IPS-18c (cell line): Measurements from ENCODE around the gene FBLN1.
"Not testable (repeated sequence)": the region's sequence is repeated elsewhere in the genome, so short reads cannot be mapped to it uniquely, and the experiment has no call there.

Source experiments
- H3K4me3 ChIP-seq: 2 replicates; pipeline ENCODE4 v1.7.0; 2013; ENCODE audit warnings: low read depth, mild to moderate bottlenecking, low read length, moderate library complexity; ENCODE audit not compliant: insufficient read depth
- H3K9me3 ChIP-seq: one replicate; pipeline ENCODE4 v1.6.1; 2013; ENCODE audit warnings: mild to moderate bottlenecking, low read length, moderate library complexity; ENCODE audit not compliant: control insufficient read depth, insufficient read depth

FBLN1 gene

GRCh38 chr22:45579806-45580725 lies 77.4 kb downstream of the FBLN1 start:
- H3K4me3 ChIP-seq, result no peak overlapping the region
- no peaks in the 10 kb centered on the region for H3K9me3 ChIP-seq

GRCh38 chr22:45580726-45581381 lies 78.2 kb downstream of the FBLN1 start:
- H3K4me3 ChIP-seq, result no peak overlapping the region
- H3K9me3 ChIP-seq, result no peaks in the 10 kb centered on the region

GRCh38 chr22:45581549-45582080 lies 78.9 kb downstream of the FBLN1 start:
- Histone ChIP-seq H3K4me3 (no peak overlapping the region), H3K9me3 (no peaks in the 10 kb centered on the region)

- no peak overlapping the region for H3K4me3 ChIP-seq
- H3K9me3 ChIP-seq, result no peaks in the 10 kb centered on the region
Observed at GRCh38 chr22:45582236-45582954, 79.7 kb downstream of the FBLN1 start.

GRCh38 chr22:45582955-45583320 lies 80.3 kb downstream of the FBLN1 start:
- H3K4me3 ChIP-seq, result no peak overlapping the region

GRCh38 chr22:45583504-45583903 lies 80.8 kb downstream of the FBLN1 start:
- Histone ChIP-seq H3K9me3 (no peaks in the 10 kb centered on the region), H3K4me3 (no peak overlapping the region)

More at GRCh38 chr22:45582955-45583320, 80.3 kb downstream of the FBLN1 start:
- H3K9me3 ChIP-seq, result no peaks in the 10 kb centered on the region

GRCh38 chr22:45584121-45584570 lies 81.5 kb downstream of the FBLN1 start:
- no peaks in the 10 kb centered on the region for H3K9me3 ChIP-seq
- no peak overlapping the region for H3K4me3 ChIP-seq

GRCh38 chr22:45584621-45585436 lies 82.1 kb downstream of the FBLN1 start:
- no peak overlapping the region for H3K4me3 ChIP-seq
- no peaks in the 10 kb centered on the region for H3K9me3 ChIP-seq

GRCh38 chr22:45585437-45585755 lies 82.7 kb downstream of the FBLN1 start:
- Histone ChIP-seq H3K4me3 (no peak overlapping the region), H3K9me3 (no peaks in the 10 kb centered on the region)

GRCh38 chr22:45585946-45586540 lies 83.4 kb downstream of the FBLN1 start:
- no peaks in the 10 kb centered on the region for H3K9me3 ChIP-seq
- no peak overlapping the region; the same call in 1 of the 2 replicates for H3K4me3 ChIP-seq

- H3K4me3 ChIP-seq, result no peak overlapping the region
- no peaks in the 10 kb centered on the region for H3K9me3 ChIP-seq
Observed at GRCh38 chr22:45586651-45587405, 84.1 kb downstream of the FBLN1 start.

- Histone ChIP-seq H3K9me3 (no peaks in the 10 kb centered on the region), H3K4me3 (no peak overlapping the region; the same call in 1 of the 2 replicates)
Observed at GRCh38 chr22:45587638-45588505, 85.2 kb downstream of the FBLN1 start.

- no peak overlapping the region for H3K4me3 ChIP-seq
- no peaks in the 10 kb centered on the region for H3K9me3 ChIP-seq
Observed at GRCh38 chr22:45589556-45589955, 86.9 kb downstream of the FBLN1 start.

GRCh38 chr22:45590262-45590661 lies 87.6 kb downstream of the FBLN1 start:
- Histone ChIP-seq H3K9me3 (no peaks in the 10 kb centered on the region), H3K4me3 (no peak overlapping the region)

GRCh38 chr22:45591633-45592213 lies 89.0 kb downstream of the FBLN1 start:
- not testable (repeated sequence) for H3K4me3 ChIP-seq

More at GRCh38 chr22:45591633-45592213, 89.0 kb downstream of the FBLN1 start:
- H3K9me3 ChIP-seq, result not testable (repeated sequence)
